SK-N-MC (cell line): Measurements from ENCODE around the gene RNASE7.

ENCODE experiments used
- DNase-seq: peaks from one replicate; pipeline ENCODE4 v3.0.0-alpha.2; 2011; ENCODE audit warnings: low read depth, low spot score
- H3K27ac ChIP-seq: fragments of 200-600 bp; sonication (generic); 2 replicates; pipeline ENCODE4 v1.5.1; 2016; ENCODE audit warnings: mixed run types
- H3K36me3 ChIP-seq: fragments of 200-600 bp; sonication (generic); 2 replicates; pipeline ENCODE4 v1.6.1; 2017; ENCODE audit warnings: antibody characterized with exemption, low read length, mixed read lengths; ENCODE audit not compliant: insufficient read depth
- H3K4me3 ChIP-seq: fragments of 200-600 bp; sonication (generic); 2 replicates; pipeline ENCODE4 v1.5.1; 2016
- H3K9ac ChIP-seq: fragments of 200-600 bp; sonication (generic); 2 replicates; pipeline ENCODE4 v1.8.0; 2017; ENCODE audit warnings: mixed run types, mixed read lengths; ENCODE audit not compliant: insufficient read length
- H3K9me3 ChIP-seq: fragments of 200-600 bp; sonication (generic); 2 replicates; pipeline ENCODE4 v1.6.1; 2017; ENCODE audit warnings: low read depth, mild to moderate bottlenecking, antibody characterized with exemption, low read length, moderate library complexity, mixed read lengths
- EZH2 ChIP-seq: fragments of 200-600 bp; sonication (generic); IDR thresholded peaks from one replicate; pipeline ENCODE4 v1.6.1; 2017; ENCODE audit warnings: antibody characterized with exemption
- FOXP2 ChIP-seq: optimal IDR thresholded peaks from 2 replicates; pipeline ENCODE3; 2011; ENCODE audit warnings: mild to moderate bottlenecking, moderate library complexity; ENCODE audit not compliant: insufficient read depth; ENCODE audit errors: extremely low read length, control extremely low read depth
- POLR2AphosphoS5 ChIP-seq: IDR thresholded peaks from 2 replicates; pipeline ENCODE4 v1.6.1; 2012; ENCODE audit warnings: mild to moderate bottlenecking, low read depth, low read length, borderline replicate concordance

RNASE7 gene

GRCh38 chr14:21066882-21067502, 24.8 kb downstream of the RNASE7 start:
- no peaks in the 10 kb centered on the region for H3K36me3 ChIP-seq
- DNase-seq = no peak
- H3K9me3 ChIP-seq = no peaks in the 10 kb centered on the region
- H3K9ac ChIP-seq = no peak overlapping the region
- H3K27ac ChIP-seq = 0 out of 2 replicates have a peak overlapping the region, but pooled peaks have one; percentile 3
- H3K4me3 ChIP-seq = no peak overlapping the region
- no peak for TF ChIP-seq POLR2AphosphoS5
- no peak for TF ChIP-seq EZH2
- TF ChIP-seq FOXP2 = no peak

GRCh38 chr14:21068521-21069387, 26.6 kb downstream of the RNASE7 start:
- H3K36me3 ChIP-seq = peaks cover 10% of the 10 kb centered on the region
- DNase-seq = no peak
- H3K27ac ChIP-seq = no peak overlapping the region
- H3K9me3 ChIP-seq = no peaks in the 10 kb centered on the region
- TF ChIP-seq FOXP2 = no peak
- no peak for TF ChIP-seq EZH2
- no peak for TF ChIP-seq POLR2AphosphoS5
- peak overlapping the region; percentile 96; the same call in 1 of the 2 replicates for H3K4me3 ChIP-seq
- H3K9ac ChIP-seq = no peak overlapping the region

- H3K4me3 ChIP-seq = peak overlapping the region; percentile 96
- H3K27ac ChIP-seq = no peak overlapping the region
- TF ChIP-seq FOXP2 (no peak), POLR2AphosphoS5 (no peak), EZH2 (no peak)
- no peaks in the 10 kb centered on the region for H3K9me3 ChIP-seq
- DNase-seq = no peak
- H3K9ac ChIP-seq = peak overlapping the region; percentile 90
- H3K36me3 ChIP-seq = peaks cover 11% of the 10 kb centered on the region
These were observed 27.4 kb downstream of the RNASE7 start for GRCh38 chr14:21069388-21070082.

- peak within 1 kb of the TSS; percentile 97 for H3K27ac ChIP-seq
- H3K36me3 ChIP-seq = peaks cover 11% of the 10 kb centered on the region
- DNase-seq = no peak
- no peak for TF ChIP-seq FOXP2
- TF ChIP-seq POLR2AphosphoS5 = no peak
- no peak for TF ChIP-seq EZH2
- peak within 1 kb of the TSS; percentile 96 for H3K4me3 ChIP-seq
- no peaks in the 10 kb centered on the region for H3K9me3 ChIP-seq
- H3K9ac ChIP-seq = peak within 1 kb of the TSS; percentile 90
These were observed 28.0 kb downstream of the RNASE7 start, which contains the start of gene ARHGEF40 for GRCh38 chr14:21070083-21070609. TSS of gene ARHGEF40 (plus strand) at chr14:21070304. CDS start at chr14:21070397, 93 bp downstream.

GRCh38 chr14:21070610-21071224, 28.6 kb downstream of the RNASE7 start:
- TF ChIP-seq FOXP2 (no peak), POLR2AphosphoS5 (no peak), EZH2 (no peak)
- Histone ChIP-seq H3K9me3 (no peaks in the 10 kb centered on the region), H3K4me3 (peak overlapping the region; percentile 96), H3K9ac (peak overlapping the region; percentile 90), H3K36me3 (peaks cover 17% of the 10 kb centered on the region), H3K27ac (peak overlapping the region; percentile 97)
- DNase-seq = no peak

GRCh38 chr14:21071225-21072030, 29.3 kb downstream of the RNASE7 start:
- peak overlapping the region; percentile 97 for H3K27ac ChIP-seq
- peak overlapping the region; percentile 90 for H3K9ac ChIP-seq
- H3K4me3 ChIP-seq = peak overlapping the region; percentile 96
- DNase-seq = no peak
- TF ChIP-seq POLR2AphosphoS5 (peak; percentile 57; the same call in 1 of the 2 replicates), EZH2 (no peak), FOXP2 (no peak)
- H3K9me3 ChIP-seq = no peaks in the 10 kb centered on the region
- peaks cover 24% of the 10 kb centered on the region for H3K36me3 ChIP-seq

- peaks cover 28% of the 10 kb centered on the region for H3K36me3 ChIP-seq
- TF ChIP-seq POLR2AphosphoS5 (no peak), EZH2 (no peak), FOXP2 (no peak)
- peak overlapping the region; percentile 80 for H3K9ac ChIP-seq
- H3K4me3 ChIP-seq = peak overlapping the region; percentile 96
- H3K27ac ChIP-seq = peak overlapping the region; percentile 97
- no peak for DNase-seq
- H3K9me3 ChIP-seq = no peaks in the 10 kb centered on the region
These were observed 29.9 kb downstream of the RNASE7 start for GRCh38 chr14:21072031-21072473.
